NK-92 treated with Interleukin-12 subunit alpha and Interleukin-12 subunit beta, amount 100 ng/mL, for 24 hours (cell line): Measurements from ENCODE around the gene ICE2.

Experiments
- DNase-seq: peaks from one replicate; lab custom pipeline; 2025; lab: John Stamatoyannopoulos, UW

Gene ICE2

GRCh38 chr15:60493166-60493565 lies 14.2 kb upstream of the ICE2 start:
- no peak for DNase-seq

GRCh38 chr15:60486742-60487141 lies 7.8 kb upstream of the ICE2 start:
- DNase-seq = no peak

GRCh38 chr15:60485365-60486055 lies 6.6 kb upstream of the ICE2 start:
- DNase-seq = no peak

GRCh38 chr15:60483042-60483441 lies 4.1 kb upstream of the ICE2 start:
- no peak for DNase-seq

GRCh38 chr15:60480888-60481287 lies 1.9 kb upstream of the ICE2 start:
- DNase-seq = no peak

GRCh38 chr15:60480149-60480548 lies 1.2 kb upstream of the ICE2 start:
- DNase-seq = no peak

- no peak for DNase-seq
These were observed 594 bp upstream of the ICE2 start for GRCh38 chr15:60479361-60480110.

- no peak for DNase-seq
These were observed 901 bp downstream of the ICE2 start for GRCh38 chr15:60477916-60478565.

GRCh38 chr15:60477164-60477563 lies 1.8 kb downstream of the ICE2 start:
- DNase-seq = no peak

GRCh38 chr15:60476713-60477112 lies 2.2 kb downstream of the ICE2 start:
- no peak for DNase-seq

GRCh38 chr15:60473135-60473534 lies 5.8 kb downstream of the ICE2 start:
- no peak for DNase-seq

GRCh38 chr15:60471314-60471713 lies 7.6 kb downstream of the ICE2 start:
- no peak for DNase-seq

- no peak for DNase-seq
These were observed 8.9 kb downstream of the ICE2 start for GRCh38 chr15:60469893-60470641.

GRCh38 chr15:60464836-60465630 lies 13.9 kb downstream of the ICE2 start:
- no peak for DNase-seq

- DNase-seq = no peak
These were observed 16.9 kb downstream of the ICE2 start for GRCh38 chr15:60462027-60462426.

- no peak for DNase-seq
These were observed 18.0 kb downstream of the ICE2 start for GRCh38 chr15:60460931-60461330.

GRCh38 chr15:60458721-60459120 lies 20.2 kb downstream of the ICE2 start:
- no peak for DNase-seq

GRCh38 chr15:60457985-60458384 lies 21.0 kb downstream of the ICE2 start:
- no peak for DNase-seq

GRCh38 chr15:60454824-60455223 lies 24.1 kb downstream of the ICE2 start:
- no peak for DNase-seq

GRCh38 chr15:60448668-60449360 lies 30.1 kb downstream of the ICE2 start:
- no peak for DNase-seq
